Measurements from ENCODE around the gene FAM219A.

FAM219A gene

GRCh38 chr9:34485822-34486221, 27.5 kb upstream of the FAM219A start:
- no peaks in the 10 kb centered on the region for H3K36me3 ChIP-seq (ENCODE audit: control insufficient read depth in 2 of 2, insufficient read depth in 1 of 2, low read length in 2 of 2)
- no peak overlapping the region for H3K4me3 ChIP-seq (ENCODE audit: low read depth, low read length)
- H3K9me3 ChIP-seq (ENCODE audit: control insufficient read depth, insufficient read depth, low read depth, low read length): no peaks in the 10 kb centered on the region
- ChIA-PET CTCF (interaction anchor here (0.9 kb wide), 1 partner anchor 82 kb away, joined by 3 read pairs; no protein-coding TSS in a partner anchor), POLR2A (no interaction called here)
- H3K4me1 ChIP-seq (ENCODE audit: control insufficient read depth, insufficient read depth, low read length): no peaks in the 10 kb centered on the region
- TF ChIP-seq ZNF654 (tag by site-specific recombination; IDR thresholded peaks at IDR 0.05; ENCODE audit: low read depth) (no peak), ZNF223 (tag by site-specific recombination; IDR thresholded peaks at IDR 0.05) (no peak), ZNF785 (tag by site-specific recombination; IDR thresholded peaks at IDR 0.05) (no peak), WT1 (tag by site-specific recombination; IDR thresholded peaks at IDR 0.05) (no peak), REST (tag by site-specific recombination; IDR thresholded peaks at IDR 0.05) (no peak), KLF1 (tag by site-specific recombination; IDR thresholded peaks at IDR 0.05) (no peak), ZNF830 (tag by site-specific recombination; IDR thresholded peaks at IDR 0.05; ENCODE audit: low read depth) (no peak), ZNF664 (tag by site-specific recombination; IDR thresholded peaks at IDR 0.05) (no peak), ZNF311 (tag by site-specific recombination; IDR thresholded peaks at IDR 0.05; ENCODE audit: borderline replicate concordance) (no peak), ZNF571 (tag by site-specific recombination; IDR thresholded peaks at IDR 0.05) (no peak), ZNF658 (tag by site-specific recombination; IDR thresholded peaks at IDR 0.05) (no peak), ZBTB8A (tag by site-specific recombination; IDR thresholded peaks at IDR 0.05) (no peak), ZNF416 (tag by site-specific recombination; IDR thresholded peaks at IDR 0.05) (no peak), ZNF777 (tag by site-specific recombination; IDR thresholded peaks at IDR 0.05; ENCODE audit: borderline replicate concordance) (no peak), SP7 (tag by site-specific recombination; IDR thresholded peaks at IDR 0.05) (no peak), ZNF37A (tag by site-specific recombination; IDR thresholded peaks at IDR 0.05) (no peak), ZBTB10 (tag by site-specific recombination; IDR thresholded peaks at IDR 0.05) (no peak), GLI4 (tag by site-specific recombination; IDR thresholded peaks at IDR 0.05) (no peak), GLIS2 (tag by site-specific recombination; IDR thresholded peaks at IDR 0.05) (no peak)
- TF ChIP-seq, protein P1, sequence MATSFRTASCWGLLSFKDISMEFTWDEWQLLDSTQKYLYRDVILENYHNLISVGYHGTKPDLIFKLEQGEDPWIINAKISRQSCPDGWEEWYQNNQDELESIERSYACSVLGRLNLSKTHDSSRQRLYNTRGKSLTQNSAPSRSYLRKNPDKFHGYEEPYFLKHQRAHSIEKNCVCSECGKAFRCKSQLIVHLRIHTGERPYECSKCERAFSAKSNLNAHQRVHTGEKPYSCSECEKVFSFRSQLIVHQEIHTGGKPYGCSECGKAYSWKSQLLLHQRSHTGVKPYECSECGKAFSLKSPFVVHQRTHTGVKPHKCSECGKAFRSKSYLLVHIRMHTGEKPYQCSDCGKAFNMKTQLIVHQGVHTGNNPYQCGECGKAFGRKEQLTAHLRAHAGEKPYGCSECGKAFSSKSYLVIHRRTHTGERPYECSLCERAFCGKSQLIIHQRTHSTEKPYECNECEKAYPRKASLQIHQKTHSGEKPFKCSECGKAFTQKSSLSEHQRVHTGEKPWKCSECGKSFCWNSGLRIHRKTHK (tag by site-specific recombination; IDR thresholded peaks at IDR 0.05): no peak
- H3K27ac ChIP-seq (ENCODE audit: extremely low read depth, low read depth, low read length): no peak overlapping the region

DNA sequence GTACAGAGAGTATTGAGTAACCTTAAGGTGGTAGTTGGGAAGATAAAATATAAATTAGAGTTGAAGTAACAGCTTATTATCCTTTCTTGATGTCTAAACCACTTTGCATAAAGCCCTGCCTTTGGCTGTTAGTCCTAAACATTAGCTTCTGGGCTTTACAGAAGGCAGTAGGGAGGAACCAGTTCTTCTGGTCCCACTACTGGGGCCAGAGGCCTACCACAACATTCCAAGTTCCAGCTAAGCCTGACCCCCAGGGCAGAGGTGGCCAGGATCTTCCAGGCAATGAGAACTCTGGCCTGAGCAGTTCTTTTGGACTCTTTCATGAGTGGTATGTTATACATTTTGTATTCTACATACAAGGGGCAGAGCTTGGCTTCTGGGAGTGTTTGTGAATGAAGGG, 26.3 kb upstream of the FAM219A start:
- H3K36me3 ChIP-seq (ENCODE audit: control insufficient read depth in 2 of 2, insufficient read depth in 1 of 2, low read length in 2 of 2): no peaks in the 10 kb centered on the region
- no peak overlapping the region for H3K27ac ChIP-seq (ENCODE audit: extremely low read depth, low read depth, low read length)
- no peaks in the 10 kb centered on the region for H3K9me3 ChIP-seq (ENCODE audit: control insufficient read depth, insufficient read depth, low read depth, low read length)
- no peak overlapping the region for H3K4me3 ChIP-seq (ENCODE audit: low read depth, low read length)
- POLR2A ChIA-PET: no interaction called here
- H3K4me1 ChIP-seq (ENCODE audit: control insufficient read depth, insufficient read depth, low read length): no peaks in the 10 kb centered on the region
- CTCF ChIA-PET: interaction anchor here (0.6 to 1.3 kb wide), 4 partner anchors 11 to 863 kb away, joined by 3 read pairs; no protein-coding TSS in a partner anchor
- TF ChIP-seq ZNF138 (tag by site-specific recombination; IDR thresholded peaks at IDR 0.05; ENCODE audit: borderline replicate concordance) (no peak), ZBTB48 (tag by site-specific recombination; IDR thresholded peaks at IDR 0.05) (no peak)
- TF ChIP-seq, protein P2, sequence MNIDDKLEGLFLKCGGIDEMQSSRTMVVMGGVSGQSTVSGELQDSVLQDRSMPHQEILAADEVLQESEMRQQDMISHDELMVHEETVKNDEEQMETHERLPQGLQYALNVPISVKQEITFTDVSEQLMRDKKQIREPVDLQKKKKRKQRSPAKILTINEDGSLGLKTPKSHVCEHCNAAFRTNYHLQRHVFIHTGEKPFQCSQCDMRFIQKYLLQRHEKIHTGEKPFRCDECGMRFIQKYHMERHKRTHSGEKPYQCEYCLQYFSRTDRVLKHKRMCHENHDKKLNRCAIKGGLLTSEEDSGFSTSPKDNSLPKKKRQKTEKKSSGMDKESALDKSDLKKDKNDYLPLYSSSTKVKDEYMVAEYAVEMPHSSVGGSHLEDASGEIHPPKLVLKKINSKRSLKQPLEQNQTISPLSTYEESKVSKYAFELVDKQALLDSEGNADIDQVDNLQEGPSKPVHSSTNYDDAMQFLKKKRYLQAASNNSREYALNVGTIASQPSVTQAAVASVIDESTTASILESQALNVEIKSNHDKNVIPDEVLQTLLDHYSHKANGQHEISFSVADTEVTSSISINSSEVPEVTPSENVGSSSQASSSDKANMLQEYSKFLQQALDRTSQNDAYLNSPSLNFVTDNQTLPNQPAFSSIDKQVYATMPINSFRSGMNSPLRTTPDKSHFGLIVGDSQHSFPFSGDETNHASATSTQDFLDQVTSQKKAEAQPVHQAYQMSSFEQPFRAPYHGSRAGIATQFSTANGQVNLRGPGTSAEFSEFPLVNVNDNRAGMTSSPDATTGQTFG (tag by site-specific recombination; IDR thresholded peaks at IDR 0.05; ENCODE audit: borderline replicate concordance): no peak
- TF ChIP-seq, protein P3, sequence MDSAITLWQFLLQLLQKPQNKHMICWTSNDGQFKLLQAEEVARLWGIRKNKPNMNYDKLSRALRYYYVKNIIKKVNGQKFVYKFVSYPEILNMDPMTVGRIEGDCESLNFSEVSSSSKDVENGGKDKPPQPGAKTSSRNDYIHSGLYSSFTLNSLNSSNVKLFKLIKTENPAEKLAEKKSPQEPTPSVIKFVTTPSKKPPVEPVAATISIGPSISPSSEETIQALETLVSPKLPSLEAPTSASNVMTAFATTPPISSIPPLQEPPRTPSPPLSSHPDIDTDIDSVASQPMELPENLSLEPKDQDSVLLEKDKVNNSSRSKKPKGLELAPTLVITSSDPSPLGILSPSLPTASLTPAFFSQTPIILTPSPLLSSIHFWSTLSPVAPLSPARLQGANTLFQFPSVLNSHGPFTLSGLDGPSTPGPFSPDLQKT (IDR thresholded peaks at IDR 0.05; ENCODE audit: borderline replicate concordance, low read depth, low read length): no peak

All from HEK293 (cell line).